ENCODE results near the gene NAA30. TPM values are rescaled to one million over a fixed set of nuclear protein-coding genes. Genes with fewer than 3 reads are reported as not detected.

NAA30 gene
- total and polyA plus RNA-seq, 2 of the 8 experiments (the other 6 are each of a cell fraction or from before 2014, with no cell fraction given), result 4.2 to 21.9 TPM

DNA sequence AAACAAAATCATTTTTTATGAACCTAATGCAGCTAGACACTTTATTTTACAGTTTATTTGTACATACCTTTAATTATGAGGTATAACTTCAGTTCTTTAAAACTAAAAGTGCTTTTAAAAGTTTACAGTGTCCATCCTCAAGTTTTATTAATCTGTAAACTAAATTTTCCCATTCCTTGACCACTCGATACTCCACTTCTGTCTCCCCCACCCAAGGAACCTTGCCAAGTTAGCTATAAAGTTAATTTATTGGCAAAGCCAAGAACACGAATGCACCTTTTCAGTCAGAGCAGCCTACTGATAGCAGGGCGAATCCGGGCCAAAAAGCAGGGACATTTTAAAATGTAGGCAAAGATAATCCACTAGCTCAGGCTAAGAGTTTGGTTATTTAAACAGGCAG, 29.6 kb downstream of the NAA30 start:
- Histone ChIP-seq H2AFZ (ENCODE audit: low read length) (no peak overlapping the region), H3K4ac (replicated peaks; ENCODE audit: insufficient read length, low read depth, low read length) (no peak overlapping the region), H4K20me1 (replicated peaks in 1 of 2; ENCODE audit: control insufficient read depth in 1 of 2, insufficient read depth in 2 of 2, low read length in 2 of 2) (no peaks in the 10 kb centered on the region), H3K79me1 (ENCODE audit: low read depth, low read length) (no peaks in the 10 kb centered on the region), H3K23ac (ENCODE audit: insufficient read length) (no peak overlapping the region), H3K4me2 (ENCODE audit: insufficient read depth in 1 of 2, low read depth in 2 of 2, low read length in 2 of 2) (no peak overlapping the region), H2BK12ac (ENCODE audit: low read depth, low read length) (no peak overlapping the region), H2BK120ac (replicated peaks; ENCODE audit: low read depth, low read length) (no peak overlapping the region), H2BK20ac (ENCODE audit: low read length) (no peak overlapping the region), H3K4me1 (replicated peaks in 1 of 4; ENCODE audit: control insufficient read depth in 3 of 4, insufficient read depth in 4 of 4, low read length in 3 of 4) (no peaks in the 10 kb centered on the region), H3K9me3 (ENCODE audit: insufficient read depth in 2 of 2, low read depth in 1 of 2, low read length in 1 of 2) (no peaks in the 10 kb centered on the region), H2AK5ac (ENCODE audit: low read depth, low read length) (no peak overlapping the region), H3K9ac (replicated peaks in 1 of 4; ENCODE audit: extremely low read depth in 1 of 4, low read depth in 3 of 4, low read length in 3 of 4) (no peak overlapping the region), H3K4me3 (ENCODE audit: extremely low read depth in 1 of 4, insufficient read depth in 2 of 4, low read depth in 3 of 4, low read length in 4 of 4) (no peak overlapping the region), H3K79me2 (ENCODE audit: control insufficient read depth in 1 of 2, insufficient read depth in 2 of 2, low read length in 2 of 2) (no peaks in the 10 kb centered on the region), H3K14ac (ENCODE audit: insufficient read length) (no peak overlapping the region), H3K36me3 (ENCODE audit: control insufficient read depth in 2 of 4, insufficient read depth in 4 of 4, low read length in 3 of 4) (no peaks in the 10 kb centered on the region), H3K23me2 (ENCODE audit: low read depth, low read length) (no peaks in the 10 kb centered on the region), H3K27me3 (replicated peaks in 1 of 4; ENCODE audit: control insufficient read depth in 3 of 4, extremely low read depth in 1 of 4, insufficient read depth in 3 of 4, low read length in 3 of 4) (no peaks in the 10 kb centered on the region), H3K27ac (ENCODE audit: low read depth, low read length) (no peak overlapping the region), H4K8ac (ENCODE audit: extremely low read depth, insufficient read depth, low read length) (no peak overlapping the region), H2BK15ac (ENCODE audit: low read length) (no peak overlapping the region), H3K56ac (replicated peaks; ENCODE audit: insufficient read length, low read depth, low read length) (no peak overlapping the region), H4K5ac (ENCODE audit: insufficient read length, low read depth, low read length) (no peak overlapping the region), H4K91ac (replicated peaks; ENCODE audit: insufficient read length, low read length) (no peak overlapping the region), H2BK5ac (ENCODE audit: low read depth, low read length) (no peak overlapping the region), H3K18ac (ENCODE audit: extremely low read depth, low read length) (no peak overlapping the region)
- POLR2A ChIA-PET (ENCODE audit: partially characterized antibody), result no interaction called here
- DNase-seq (ENCODE audit: low read depth in 1 of 2, low spot score in 2 of 2) (no peak), FAIRE-seq (no peak)
- CTCF ChIA-PET (ENCODE audit: partially characterized antibody), result interaction anchor here (0.6 kb wide), 1 partner anchor 1747 kb away, joined by 3 read pairs; no protein-coding TSS in a partner anchor
- WGBS, 2 experiments (ENCODE audit: extremely low coverage in 1 of 2, insufficient coverage in 1 of 2, insufficient read length in 1 of 2, insufficient replicate concordance in 2 of 2, low coverage in 1 of 2, low lambda C conversion rate in 2 of 2, missing lambda C conversion rate in 1 of 2), result 84% methylated on average over 4 of the region's 4 CpGs; no CpG with 5 or more reads in 1 of the 2 experiments
- no peak for TF ChIP-seq TCF12 (IDR thresholded peaks at IDR 0.05; ENCODE audit: low read depth, low read length)
- TF ChIP-seq MAFK (IDR thresholded peaks at IDR 0.05; ENCODE audit: low read depth, low read length), result no peak
- no peak for TF ChIP-seq ZNF274 (IDR thresholded peaks at IDR 0.05; ENCODE audit: borderline replicate concordance, extremely low read depth, low read length)
- TF ChIP-seq, protein P1, sequence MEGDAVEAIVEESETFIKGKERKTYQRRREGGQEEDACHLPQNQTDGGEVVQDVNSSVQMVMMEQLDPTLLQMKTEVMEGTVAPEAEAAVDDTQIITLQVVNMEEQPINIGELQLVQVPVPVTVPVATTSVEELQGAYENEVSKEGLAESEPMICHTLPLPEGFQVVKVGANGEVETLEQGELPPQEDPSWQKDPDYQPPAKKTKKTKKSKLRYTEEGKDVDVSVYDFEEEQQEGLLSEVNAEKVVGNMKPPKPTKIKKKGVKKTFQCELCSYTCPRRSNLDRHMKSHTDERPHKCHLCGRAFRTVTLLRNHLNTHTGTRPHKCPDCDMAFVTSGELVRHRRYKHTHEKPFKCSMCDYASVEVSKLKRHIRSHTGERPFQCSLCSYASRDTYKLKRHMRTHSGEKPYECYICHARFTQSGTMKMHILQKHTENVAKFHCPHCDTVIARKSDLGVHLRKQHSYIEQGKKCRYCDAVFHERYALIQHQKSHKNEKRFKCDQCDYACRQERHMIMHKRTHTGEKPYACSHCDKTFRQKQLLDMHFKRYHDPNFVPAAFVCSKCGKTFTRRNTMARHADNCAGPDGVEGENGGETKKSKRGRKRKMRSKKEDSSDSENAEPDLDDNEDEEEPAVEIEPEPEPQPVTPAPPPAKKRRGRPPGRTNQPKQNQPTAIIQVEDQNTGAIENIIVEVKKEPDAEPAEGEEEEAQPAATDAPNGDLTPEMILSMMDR (IDR thresholded peaks at IDR 0.05; ENCODE audit: control extremely low read depth in 1 of 3, insufficient read depth in 1 of 3, low read depth in 1 of 3, low read length in 3 of 3), result no peak

All from H1 (cell line).